GM23248 (cell line): ENCODE measurements around the gene CDC37. TPM values are rescaled to one million over a fixed set of nuclear protein-coding genes. Genes with fewer than 3 reads are reported as not detected.
A peak's percentile ranks its signal among the peaks of the same experiment; 100 is the strongest.

Experiments
- DNase-seq: peaks from one replicate; pipeline ENCODE4 v3.0.0-alpha.2; 2015
- H2AFZ ChIP-seq: fragments of 200-600 bp; sonication (generic); 2 replicates; pipeline ENCODE4 v1.6.1; 2016; ENCODE audit warnings: antibody characterized with exemption
- H3F3A ChIP-seq: fragments of 200-600 bp; sonication (generic); 2 replicates; pipeline ENCODE4 v1.6.1; 2016; ENCODE audit warnings: mild to moderate bottlenecking, antibody characterized with exemption, mixed run types; ENCODE audit not compliant: insufficient read depth
- H3K27ac ChIP-seq: fragments of 200-600 bp; sonication (generic); 2 replicates; pipeline ENCODE4 v1.5.1; 2016; ENCODE audit warnings: mild to moderate bottlenecking
- H3K27me3 ChIP-seq: fragments of 200-600 bp; sonication (generic); replicated peaks from 2 replicates; pipeline ENCODE4 v1.6.1; 2016; ENCODE audit warnings: mild to moderate bottlenecking; ENCODE audit not compliant: insufficient read depth
- H3K36me3 ChIP-seq: fragments of 200-600 bp; sonication (generic); 2 replicates; pipeline ENCODE4 v1.6.1; 2016; ENCODE audit warnings: low read depth, mild to moderate bottlenecking
- H3K4me1 ChIP-seq: fragments of 200-600 bp; sonication (generic); 2 replicates; pipeline ENCODE4 v1.6.1; 2016; ENCODE audit warnings: mild to moderate bottlenecking; ENCODE audit not compliant: insufficient read depth
- H3K4me2 ChIP-seq: fragments of 200-600 bp; sonication (generic); one replicate; pipeline ENCODE4 v1.6.1; 2016; ENCODE audit warnings: mild to moderate bottlenecking; ENCODE audit not compliant: unreplicated experiment
- H3K4me3 ChIP-seq: fragments of 200-600 bp; sonication (generic); 2 replicates; pipeline ENCODE4 v1.5.1; 2016; ENCODE audit warnings: mild to moderate bottlenecking
- H3K79me2 ChIP-seq: fragments of 200-600 bp; sonication (generic); 2 replicates; pipeline ENCODE4 v1.6.1; 2016; ENCODE audit warnings: mild to moderate bottlenecking; ENCODE audit not compliant: insufficient read depth
- H3K9ac ChIP-seq: fragments of 200-600 bp; sonication (generic); 2 replicates; pipeline ENCODE4 v1.6.1; 2016; ENCODE audit warnings: mild to moderate bottlenecking
- H3K9me2 ChIP-seq: fragments of 200-600 bp; sonication (generic); 2 replicates; pipeline ENCODE4 v1.6.1; 2016; ENCODE audit warnings: mixed run types, mild to moderate bottlenecking, moderate library complexity; ENCODE audit not compliant: insufficient read depth
- H3K9me3 ChIP-seq: fragments of 200-600 bp; sonication (generic); one replicate; pipeline ENCODE4 v1.6.1; 2017; ENCODE audit warnings: low read depth
- H4K20me1 ChIP-seq: fragments of 200-600 bp; sonication (generic); 2 replicates; pipeline ENCODE4 v1.6.0; 2016; ENCODE audit not compliant: insufficient read depth
- EZH2 ChIP-seq: fragments of 200-600 bp; sonication (generic); IDR thresholded peaks from 2 replicates; pipeline ENCODE4 v1.6.1; 2018; ENCODE audit warnings: antibody characterized with exemption, mild to moderate bottlenecking; ENCODE audit not compliant: insufficient read depth, poor library complexity, severe bottlenecking
- EZH2phosphoT487 ChIP-seq: fragments of 200-600 bp; sonication (generic); IDR thresholded peaks from 2 replicates; pipeline ENCODE4 v1.6.1; 2018; ENCODE audit warnings: antibody characterized with exemption, moderate library complexity, mild to moderate bottlenecking, low read depth; ENCODE audit not compliant: insufficient read depth
- WGBS, 2 experiments: methylation state at CpG; one replicate each; pipeline ENCODE4 v1.1.6; 2015 to 2017; ENCODE audit warnings: low lambda C conversion rate in 2 of 2, low coverage in 1 of 2; ENCODE audit errors: missing lambda C conversion rate in 2 of 2; 5-methylcytosine and 5-hydroxymethylcytosine counted together
- in situ Hi-C: fragments of 300-500 bp; cut with MboI; formaldehyde crosslinking; loops from 2 replicates; pipeline ENCODE4 v1.15.0; 2020
- polyA plus RNA-seq: library from polyadenylated mRNA; unstranded; fragments of >200 nt; fragmentation: Nextera tagmentation; extraction: Ambion mirVana; gene quantifications from 2 replicates; pipeline ENCODE4 v1.2.1, GENCODE V29; 2016
- total RNA-seq: library from RNA; depleted of rRNA; stranded (reverse); fragments of >200 nt; shearing (Covaris generic); gene quantifications from 2 replicates; pipeline ENCODE4 v1.2.3, GENCODE V29; 2014

Gene CDC37
- total and polyA plus RNA-seq, 2 experiments from 2014 or later = 291 to 301 TPM

- no peak overlapping the region for H3K4me2 ChIP-seq
- peaks cover 10% of the 10 kb centered on the region for H3K79me2 ChIP-seq
- no peaks in the 10 kb centered on the region for H4K20me1 ChIP-seq
- TF ChIP-seq EZH2 = no peak
- no peaks in the 10 kb centered on the region for H3K9me2 ChIP-seq
- H3K9ac ChIP-seq = no peak overlapping the region
- no peaks in the 10 kb centered on the region for H3K4me1 ChIP-seq
- H3K9me3 ChIP-seq = no peaks in the 10 kb centered on the region
- DNase-seq = no peak
- H3K27ac ChIP-seq = no peak overlapping the region
- peaks cover 16% of the 10 kb centered on the region; the same call in 1 of the 2 replicates for H3K36me3 ChIP-seq
- 0 out of 2 replicates have a peak, but pooled peaks cover 6% of the 10 kb centered on the region for H3F3A ChIP-seq
- WGBS, 2 experiments = 84 to 90% methylated on average over 6 of the region's 6 CpGs
- H2AFZ ChIP-seq = no peak overlapping the region
- no peaks in the 10 kb centered on the region for H3K27me3 ChIP-seq
- H3K4me3 ChIP-seq = no peak overlapping the region
- in situ Hi-C loops = loop anchor here (25.0 kb wide), 1 partner anchor 455 kb away; the partner anchor contains the start of gene OLFM2
Observed at GRCh38 chr19:10392120-10392519, 11.2 kb downstream of the CDC37 start.

GRCh38 chr19:10390652-10391286, 12.6 kb downstream of the CDC37 start:
- Histone ChIP-seq H3K4me1 (no peaks in the 10 kb centered on the region), H2AFZ (no peak overlapping the region), H3K79me2 (no peaks in the 10 kb centered on the region), H3K27me3 (no peaks in the 10 kb centered on the region), H3K9me3 (no peaks in the 10 kb centered on the region), H3K4me2 (no peak overlapping the region), H3K4me3 (no peak overlapping the region), H3F3A (0 out of 2 replicates have a peak, but pooled peaks cover 6% of the 10 kb centered on the region), H3K9me2 (no peaks in the 10 kb centered on the region), H3K36me3 (peaks cover 16% of the 10 kb centered on the region; the same call in 1 of the 2 replicates), H3K27ac (no peak overlapping the region), H3K9ac (no peak overlapping the region), H4K20me1 (no peaks in the 10 kb centered on the region)
- peak; percentile 70 for DNase-seq
- TF ChIP-seq EZH2phosphoT487 (no peak), EZH2 (no peak)
- WGBS, 2 experiments = 38 to 42% methylated on average over 9 of the region's 9 CpGs
- in situ Hi-C loops = loop anchor here (25.0 kb wide), 1 partner anchor 453 kb away; the partner anchor contains the start of gene OLFM2

DNA sequence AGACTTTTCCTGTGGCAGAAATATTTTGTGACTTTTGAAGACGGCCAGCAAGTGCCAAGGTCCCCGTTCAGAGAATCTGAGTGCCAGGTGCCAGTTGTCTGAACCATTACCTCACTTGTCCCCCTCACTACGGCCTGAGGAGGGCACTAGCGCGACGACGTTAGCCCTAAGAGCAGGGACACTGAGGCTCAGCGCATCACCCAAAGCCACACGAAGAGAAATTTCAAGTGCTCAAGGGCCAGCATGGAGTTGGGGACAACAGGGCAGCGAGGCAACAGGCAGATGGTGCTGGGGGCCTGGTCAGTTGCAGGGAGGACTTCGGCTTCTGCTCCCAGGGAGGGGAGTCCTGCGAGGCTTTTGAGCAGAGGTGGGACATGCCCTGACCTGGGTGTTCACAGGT, 13.5 kb downstream of the CDC37 start:
- H3K4me2 ChIP-seq = no peak overlapping the region
- 43 to 48% methylated on average over 12 of the region's 12 CpGs for WGBS, 2 experiments
- DNase-seq = no peak
- H2AFZ ChIP-seq = no peak overlapping the region
- H3K9me3 ChIP-seq = no peaks in the 10 kb centered on the region
- no peaks in the 10 kb centered on the region for H3K79me2 ChIP-seq
- H3K9ac ChIP-seq = no peak overlapping the region
- no peaks in the 10 kb centered on the region for H3K4me1 ChIP-seq
- TF ChIP-seq EZH2 = no peak
- no peak for TF ChIP-seq EZH2phosphoT487
- no peaks in the 10 kb centered on the region for H4K20me1 ChIP-seq
- 0 out of 2 replicates have a peak, but pooled peaks cover 6% of the 10 kb centered on the region for H3F3A ChIP-seq
- no peaks in the 10 kb centered on the region for H3K27me3 ChIP-seq
- no peaks in the 10 kb centered on the region for H3K9me2 ChIP-seq
- in situ Hi-C loops = loop anchor here (5.0 to 25.0 kb wide), 2 partner anchors 118 to 453 kb away; partner anchors contain the start of genes ICAM1 and OLFM2
- peaks cover 10% of the 10 kb centered on the region; the same call in 1 of the 2 replicates for H3K36me3 ChIP-seq
- H3K27ac ChIP-seq = no peak overlapping the region
- H3K4me3 ChIP-seq = no peak overlapping the region

DNA sequence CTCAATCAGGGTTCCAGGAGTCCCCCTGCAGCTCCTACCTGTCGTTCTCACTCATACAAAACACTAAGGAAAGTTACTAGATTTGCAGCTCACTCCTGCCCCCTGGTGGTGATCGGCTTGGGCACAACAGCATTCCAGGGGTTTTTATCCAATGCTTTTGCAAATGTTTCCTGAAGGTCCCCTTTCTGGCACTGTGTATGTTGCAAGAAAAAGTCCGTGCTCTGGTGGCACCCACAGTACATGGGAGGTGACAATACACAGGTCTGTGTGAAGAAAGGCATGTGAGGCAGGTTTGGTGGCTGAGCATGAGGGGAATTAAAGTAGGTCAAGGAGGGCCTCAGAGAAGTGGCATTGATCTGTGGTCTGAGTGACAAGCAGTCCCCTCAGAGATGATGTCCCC, 14.4 kb downstream of the CDC37 start:
- H3K79me2 ChIP-seq = no peaks in the 10 kb centered on the region
- H3K9me3 ChIP-seq = no peaks in the 10 kb centered on the region
- H3K9ac ChIP-seq = no peak overlapping the region
- H3K4me1 ChIP-seq = no peaks in the 10 kb centered on the region
- no peak overlapping the region for H2AFZ ChIP-seq
- no peaks in the 10 kb centered on the region for H3K27me3 ChIP-seq
- no peak overlapping the region for H3K4me3 ChIP-seq
- 0 out of 2 replicates have a peak, but pooled peaks cover 6% of the 10 kb centered on the region for H3F3A ChIP-seq
- H4K20me1 ChIP-seq = no peaks in the 10 kb centered on the region
- H3K4me2 ChIP-seq = no peak overlapping the region
- H3K36me3 ChIP-seq = peaks cover 6% of the 10 kb centered on the region; the same call in 1 of the 2 replicates
- DNase-seq = peak; percentile 73
- WGBS, 2 experiments = 0 to 2% methylated on average over 3 of the region's 3 CpGs
- no peaks in the 10 kb centered on the region for H3K9me2 ChIP-seq
- TF ChIP-seq EZH2phosphoT487 (no peak), EZH2 (no peak)
- no peak overlapping the region for H3K27ac ChIP-seq
- in situ Hi-C loops = loop anchor here (5.0 to 25.0 kb wide), 2 partner anchors 117 to 452 kb away; partner anchors contain the start of genes ICAM1 and OLFM2
